Measurements from ENCODE around the gene CLPTM1.
"Not testable (repeated sequence)": the region's sequence is repeated elsewhere in the genome, so short reads cannot be mapped to it uniquely, and the experiment has no call there.

Gene CLPTM1

GRCh38 chr19:44954649-44955504, at the start of gene CLPTM1:
Gene CLPTM1, plus strand, starts transcription at chr19:44955380. Its CDS starts 16 bp downstream, at chr19:44955396.
- peak; percentile 96 for DNase-seq

- peak; percentile 29 for DNase-seq
These were observed 49.6 kb upstream of the CLPTM1 start, which contains the start of gene APOE for GRCh38 chr19:44905437-44906160. Gene APOE, plus strand, starts transcription at chr19:44905796. Its CDS starts 829 bp downstream, at chr19:44906625.

- DNase-seq = no peak
These were observed 47.6 kb upstream of the CLPTM1 start for GRCh38 chr19:44907613-44908012.

GRCh38 chr19:44908074-44908835, 46.9 kb upstream of the CLPTM1 start:
- DNase-seq = no peak

GRCh38 chr19:44908836-44909261, 46.3 kb upstream of the CLPTM1 start:
- DNase-seq = no peak

GRCh38 chr19:44909775-44910174, 45.4 kb upstream of the CLPTM1 start:
- no peak for DNase-seq

- not testable (repeated sequence) for DNase-seq
These were observed 43.3 kb upstream of the CLPTM1 start for GRCh38 chr19:44911896-44912295.

GRCh38 chr19:44912854-44913253, 42.3 kb upstream of the CLPTM1 start:
- DNase-seq = no peak

- not testable (repeated sequence) for DNase-seq
These were observed 41.4 kb upstream of the CLPTM1 start for GRCh38 chr19:44913512-44914432.

- DNase-seq = peak; percentile 84
These were observed 40.6 kb upstream of the CLPTM1 start, which contains the start of gene APOC1 for GRCh38 chr19:44914433-44915206. Gene APOC1, plus strand, starts transcription at chr19:44914608. Its CDS starts 284 bp downstream, at chr19:44914892.

- no peak for DNase-seq
These were observed 30.9 kb upstream of the CLPTM1 start for GRCh38 chr19:44924243-44924725.

- peak; percentile 72 for DNase-seq
These were observed 29.9 kb upstream of the CLPTM1 start for GRCh38 chr19:44925114-44925891.

GRCh38 chr19:44926245-44927077, 28.7 kb upstream of the CLPTM1 start:
- DNase-seq = not testable (repeated sequence)

GRCh38 chr19:44927746-44928145, 27.4 kb upstream of the CLPTM1 start:
- peak; percentile 62 for DNase-seq

- no peak for DNase-seq
These were observed 25.1 kb upstream of the CLPTM1 start for GRCh38 chr19:44930088-44930487.

GRCh38 chr19:44931541-44931940, 23.6 kb upstream of the CLPTM1 start:
- no peak for DNase-seq

- no peak for DNase-seq
These were observed 15.5 kb upstream of the CLPTM1 start for GRCh38 chr19:44939668-44940067.

- no peak for DNase-seq
These were observed 13.1 kb upstream of the CLPTM1 start, which contains the start of gene APOC4 for GRCh38 chr19:44942067-44942571. Gene APOC4, plus strand, starts transcription at chr19:44942237. Its CDS starts 41 bp downstream, at chr19:44942278.
